ENCODE results near the gene INTS15. TPM values are rescaled to one million over a fixed set of nuclear protein-coding genes. Genes with fewer than 3 reads are reported as not detected.

INTS15 gene
- total RNA-seq, 1 experiment from 2014 or later = 24.3 TPM

GRCh38 chr7:6563936-6564770 is 25.7 kb upstream of the INTS15 start:
- RAD21 ChIA-PET (ENCODE audit: low non-redundant PET in 1 of 2, low total read pairs in 2 of 2, uncharacterized antibody in 2 of 2, unreplicated experiment in 2 of 2) = no interaction called here
- TF ChIP-seq, protein P1, sequence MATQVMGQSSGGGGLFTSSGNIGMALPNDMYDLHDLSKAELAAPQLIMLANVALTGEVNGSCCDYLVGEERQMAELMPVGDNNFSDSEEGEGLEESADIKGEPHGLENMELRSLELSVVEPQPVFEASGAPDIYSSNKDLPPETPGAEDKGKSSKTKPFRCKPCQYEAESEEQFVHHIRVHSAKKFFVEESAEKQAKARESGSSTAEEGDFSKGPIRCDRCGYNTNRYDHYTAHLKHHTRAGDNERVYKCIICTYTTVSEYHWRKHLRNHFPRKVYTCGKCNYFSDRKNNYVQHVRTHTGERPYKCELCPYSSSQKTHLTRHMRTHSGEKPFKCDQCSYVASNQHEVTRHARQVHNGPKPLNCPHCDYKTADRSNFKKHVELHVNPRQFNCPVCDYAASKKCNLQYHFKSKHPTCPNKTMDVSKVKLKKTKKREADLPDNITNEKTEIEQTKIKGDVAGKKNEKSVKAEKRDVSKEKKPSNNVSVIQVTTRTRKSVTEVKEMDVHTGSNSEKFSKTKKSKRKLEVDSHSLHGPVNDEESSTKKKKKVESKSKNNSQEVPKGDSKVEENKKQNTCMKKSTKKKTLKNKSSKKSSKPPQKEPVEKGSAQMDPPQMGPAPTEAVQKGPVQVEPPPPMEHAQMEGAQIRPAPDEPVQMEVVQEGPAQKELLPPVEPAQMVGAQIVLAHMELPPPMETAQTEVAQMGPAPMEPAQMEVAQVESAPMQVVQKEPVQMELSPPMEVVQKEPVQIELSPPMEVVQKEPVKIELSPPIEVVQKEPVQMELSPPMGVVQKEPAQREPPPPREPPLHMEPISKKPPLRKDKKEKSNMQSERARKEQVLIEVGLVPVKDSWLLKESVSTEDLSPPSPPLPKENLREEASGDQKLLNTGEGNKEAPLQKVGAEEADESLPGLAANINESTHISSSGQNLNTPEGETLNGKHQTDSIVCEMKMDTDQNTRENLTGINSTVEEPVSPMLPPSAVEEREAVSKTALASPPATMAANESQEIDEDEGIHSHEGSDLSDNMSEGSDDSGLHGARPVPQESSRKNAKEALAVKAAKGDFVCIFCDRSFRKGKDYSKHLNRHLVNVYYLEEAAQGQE (IDR thresholded peaks at IDR 0.05; ENCODE audit: low read depth) = no peak
- no peak for TF ChIP-seq ZNF274 (IDR thresholded peaks at IDR 0.05; ENCODE audit: low read depth, low read length)
- TF ChIP-seq TCF7L2 (IDR thresholded peaks at IDR 0.05; ENCODE audit: borderline replicate concordance, extremely low read depth, insufficient read depth, insufficient read length) = no peak
- TF ChIP-seq POLR2AphosphoS5 (IDR thresholded peaks at IDR 0.05; ENCODE audit: low read depth, low read length) = no peak
- TF ChIP-seq EZH2phosphoT487 (IDR thresholded peaks at IDR 0.05; ENCODE audit: borderline replicate concordance) = no peak
- CTCF ChIA-PET = no interaction called here
- peaks cover 0 to 1% of the 10 kb centered on the region in 2 experiments; a peak in 2 of 4 replicates for H3K4me1 ChIP-seq (ENCODE audit: control insufficient read depth in 1 of 2, insufficient read depth in 2 of 2, low read length in 2 of 2)
- no TSS peak for BruUV-seq (replicated peaks)
- H3K36me3 ChIP-seq (ENCODE audit: control insufficient read depth in 1 of 2, insufficient read depth in 2 of 2, low read length in 2 of 2) = no peaks in the 10 kb centered on the region
- H3K9me2 ChIP-seq (ENCODE audit: insufficient read depth) = no peaks in the 10 kb centered on the region
- no peak overlapping the region for H3K4me3 ChIP-seq (replicated peaks in 1 of 2; ENCODE audit: low read depth in 1 of 2, low read length in 2 of 2)
- DNase-seq (ENCODE audit: low read depth, low spot score) = no peak
- H2AFZ ChIP-seq (ENCODE audit: low read depth, low read length, poor library complexity, severe bottlenecking) = no peak overlapping the region
- no peaks in the 10 kb centered on the region for H4K20me1 ChIP-seq (ENCODE audit: insufficient read depth)
- no peaks in the 10 kb centered on the region for H3K79me2 ChIP-seq (ENCODE audit: insufficient read depth, low read length)
- no peaks in the 10 kb centered on the region for H3K27me3 ChIP-seq (ENCODE audit: insufficient read depth, low read length)
- POLR2A ChIA-PET = no interaction called here
- no peak overlapping the region for H3K27ac ChIP-seq (ENCODE audit: low read depth, low read length)
- intact Hi-C loops (cut with micrococcal nuclease) = no loop called here
- no peaks in the 10 kb centered on the region for H3K9me3 ChIP-seq (ENCODE audit: control insufficient read depth in 1 of 2, insufficient read depth in 1 of 2, low read depth in 1 of 2, low read length in 2 of 2)
- H3K9ac ChIP-seq (ENCODE audit: low read length) = no peak overlapping the region
- no peak for ATAC-seq
- H3K4me2 ChIP-seq (ENCODE audit: low read length) = no peak overlapping the region

Measured in HCT116 (cell line).